NCI-H1436 (cell line): ENCODE data around the gene GCDH.
A peak's percentile ranks its signal among the peaks of the same experiment; 100 is the strongest.
"Not testable (repeated sequence)": the region's sequence is repeated elsewhere in the genome, so short reads cannot be mapped to it uniquely, and the experiment has no call there.

ENCODE experiments used
- DNase-seq: peaks from one replicate; lab custom pipeline; 2025; lab: John Stamatoyannopoulos, UW

Gene GCDH

DNA sequence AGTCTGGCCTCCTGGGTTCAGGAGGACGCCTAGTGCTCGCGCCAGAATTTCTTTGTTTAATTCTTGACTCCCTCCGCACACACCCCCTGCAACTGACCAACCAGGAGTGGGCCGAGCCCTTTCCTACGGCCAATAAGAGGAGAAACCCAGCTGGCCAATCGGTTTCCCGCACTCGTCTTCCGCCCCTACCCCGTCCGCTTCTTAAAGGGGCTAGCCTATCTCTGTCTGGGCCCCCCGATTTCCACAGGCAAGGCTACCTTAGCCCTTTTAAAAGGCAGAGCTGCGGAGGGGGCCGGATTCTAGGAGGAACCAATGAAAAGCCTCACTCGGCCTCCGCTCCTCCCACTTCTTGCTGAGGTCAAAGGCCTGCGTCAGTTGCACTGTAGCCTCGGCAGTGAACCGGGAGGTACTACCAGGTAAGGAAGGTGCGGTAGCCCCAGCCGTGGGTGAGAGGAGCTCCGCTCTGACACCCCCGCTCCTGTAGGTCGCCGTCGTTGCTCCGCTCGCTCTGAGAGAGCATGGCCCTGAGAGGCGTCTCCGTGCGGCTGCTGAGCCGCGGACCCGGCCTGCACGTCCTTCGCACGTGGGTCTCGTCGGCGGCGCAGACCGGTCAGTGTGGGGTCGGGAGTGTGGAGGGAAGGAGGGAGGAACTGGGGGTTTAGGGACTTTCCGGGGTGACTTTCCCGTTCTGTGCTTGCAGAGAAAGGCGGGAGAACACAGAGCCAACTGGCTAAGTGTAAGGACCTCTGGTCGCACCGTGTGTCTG, at the start of gene GCDH:
Gene GCDH, plus strand, starts transcription at position 374 of the 766 bp plus-strand sequence. Its CDS starts 145 bp downstream, at position 519.
- DNase-seq = peak; percentile 99

DNA sequence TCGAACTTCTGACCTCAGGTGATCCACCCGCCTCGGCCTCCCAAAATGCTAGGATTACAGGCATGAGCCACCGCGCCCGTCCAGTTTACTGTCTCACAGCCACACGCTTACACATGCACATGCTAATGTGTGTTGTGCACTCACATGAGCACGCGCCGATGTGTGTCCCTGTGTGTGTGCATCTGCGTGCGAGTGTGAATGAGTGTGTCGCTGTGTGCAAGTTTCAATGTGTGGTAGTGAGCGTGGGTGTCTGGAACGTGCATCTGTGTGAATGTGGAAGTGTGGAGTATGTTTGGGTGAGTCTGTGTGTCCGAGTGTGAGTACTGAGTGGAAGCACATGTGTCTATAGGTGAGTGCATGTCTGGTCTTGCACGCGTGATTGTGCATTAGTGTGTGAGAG, 48.4 kb upstream of the GCDH start:
- no peak for DNase-seq

DNA sequence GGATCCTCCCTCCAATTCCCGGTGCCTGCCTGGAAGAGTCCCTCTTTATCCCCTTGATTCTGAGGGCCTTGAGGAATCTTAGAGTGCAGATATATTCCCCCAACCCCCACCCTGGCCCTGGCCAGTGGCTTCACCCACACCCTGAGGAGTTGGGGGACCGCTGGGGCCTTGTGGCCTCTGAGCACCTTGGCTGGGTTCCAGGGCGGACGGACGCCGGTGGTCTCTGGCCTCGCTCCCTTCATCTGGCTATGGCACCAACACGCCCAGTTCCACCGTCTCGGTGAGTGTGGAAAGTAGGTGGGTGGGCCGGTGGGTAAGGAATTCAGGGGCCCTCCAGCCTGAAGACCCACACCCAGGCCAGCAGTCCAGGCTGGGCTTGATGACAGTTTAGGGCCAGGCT, 47.6 kb upstream of the GCDH start:
- no peak for DNase-seq

DNA sequence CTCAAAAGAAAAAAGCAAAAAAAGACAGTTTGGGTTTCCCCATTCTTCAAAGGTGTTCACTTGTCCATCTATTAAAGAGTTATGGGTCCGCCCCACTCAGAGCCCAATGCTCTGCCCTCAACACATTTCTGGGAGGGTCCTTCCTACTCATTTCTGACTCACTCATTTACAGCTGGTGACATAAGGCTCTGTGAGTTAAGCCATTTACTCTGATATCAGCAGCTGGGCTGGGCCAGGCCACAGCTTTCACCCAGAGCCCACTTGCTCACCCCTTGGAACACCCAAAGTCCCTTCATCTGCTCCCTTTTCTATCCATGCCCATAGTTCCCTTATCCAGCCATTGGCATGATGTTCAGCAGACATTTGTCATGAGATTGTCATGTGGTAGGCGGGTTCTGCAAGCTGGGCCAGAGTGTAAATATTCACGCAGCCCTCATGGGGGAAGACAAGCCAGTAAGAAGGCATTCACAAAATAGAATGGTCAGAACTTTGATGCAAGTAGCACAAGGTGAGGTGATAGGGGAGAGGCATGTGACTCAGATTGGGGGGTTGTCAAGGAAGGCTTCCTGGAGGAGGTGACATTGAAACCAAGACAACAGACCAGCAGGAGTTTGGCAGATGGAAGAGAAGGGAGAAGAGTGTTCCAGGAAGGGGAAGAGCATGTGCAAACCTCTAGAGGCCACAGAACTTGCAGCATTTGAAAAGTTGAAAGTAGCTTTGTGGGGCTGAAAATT, 46.8 kb upstream of the GCDH start:
- DNase-seq = no peak

DNA sequence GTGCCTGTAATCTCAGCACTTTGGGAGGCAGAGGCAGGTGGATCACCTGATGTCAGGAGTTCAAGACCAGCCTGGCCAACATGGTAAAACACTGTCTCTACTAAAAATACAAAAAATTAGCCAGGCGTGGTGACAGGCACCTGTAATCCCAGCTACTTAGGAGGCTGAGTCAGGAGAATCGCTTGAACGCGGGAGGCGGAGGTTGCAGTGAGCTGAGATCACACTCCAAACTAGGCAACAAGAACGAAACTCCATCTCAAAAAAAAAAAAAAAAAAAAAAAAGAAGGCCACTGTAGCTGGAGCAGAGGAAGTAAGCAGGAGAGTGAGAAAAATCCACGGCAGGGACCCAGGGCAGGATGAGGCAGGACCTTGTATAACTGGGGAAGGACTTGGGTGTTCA, 44.3 kb upstream of the GCDH start:
- not testable (repeated sequence) for DNase-seq

DNA sequence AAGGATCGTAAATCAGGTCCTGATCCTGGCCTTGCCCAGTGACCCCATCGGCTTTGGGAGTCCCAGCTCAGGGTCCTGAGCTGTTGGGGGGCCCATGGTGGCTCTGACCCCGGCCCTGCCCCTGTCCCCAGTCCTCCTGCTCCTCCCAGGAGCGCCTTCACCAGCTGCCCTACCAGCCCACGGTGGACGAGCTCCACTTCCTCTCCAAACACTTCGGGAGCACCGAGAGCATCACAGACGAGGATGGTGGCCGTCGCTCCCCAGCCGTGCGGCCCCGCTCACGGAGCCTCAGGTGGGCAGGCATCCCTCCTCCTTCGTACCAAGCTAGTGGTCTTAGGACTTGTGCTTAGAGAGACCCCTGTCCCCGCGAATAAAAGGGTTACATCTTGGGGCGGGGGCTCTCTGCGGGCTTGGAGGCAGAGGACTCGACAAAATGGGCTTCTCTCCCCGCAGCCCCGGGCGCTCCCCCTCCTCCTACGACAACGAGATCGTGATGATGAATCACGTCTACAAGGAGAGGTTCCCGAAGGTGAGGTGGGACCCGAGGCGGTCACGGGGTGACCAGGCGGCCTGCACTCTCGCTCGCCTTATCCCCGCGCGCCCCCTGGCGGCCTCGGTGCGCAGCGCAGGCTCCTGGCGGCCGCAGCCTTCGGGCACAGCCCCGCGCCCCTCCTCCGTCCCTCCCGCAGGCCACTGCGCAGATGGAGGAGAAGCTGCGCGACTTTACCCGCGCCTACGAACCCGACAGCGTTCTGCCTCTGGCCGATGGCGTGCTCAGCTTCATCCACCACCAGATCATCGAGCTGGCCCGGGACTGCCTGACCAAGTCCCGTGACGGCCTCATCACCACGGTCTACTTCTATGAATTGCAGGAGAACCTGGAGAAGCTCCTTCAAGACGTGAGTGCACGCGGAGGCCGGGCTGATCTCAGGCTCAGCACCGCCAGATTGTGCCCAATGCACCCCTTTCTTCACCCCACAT, 43.5 kb upstream of the GCDH start:
- peak; percentile 59 for DNase-seq

DNA sequence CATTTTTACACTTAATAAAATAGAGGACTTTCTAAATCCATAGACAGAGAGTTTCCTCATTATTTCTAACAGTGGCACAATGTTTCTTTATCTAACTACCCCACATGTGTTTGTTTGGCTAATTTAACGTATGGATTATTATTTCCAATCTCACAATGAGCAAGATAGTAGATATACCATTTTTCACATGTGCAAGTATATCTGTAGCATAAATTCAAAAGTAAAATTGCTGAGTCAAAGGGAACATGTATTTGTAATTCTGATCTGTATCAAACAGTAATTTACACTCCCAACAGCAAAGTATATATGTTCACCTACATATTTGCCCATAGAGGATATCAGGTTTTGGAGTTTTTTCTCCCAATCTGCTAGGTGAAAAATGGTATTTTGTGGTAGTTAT, 34.3 kb upstream of the GCDH start:
- no peak for DNase-seq

DNA sequence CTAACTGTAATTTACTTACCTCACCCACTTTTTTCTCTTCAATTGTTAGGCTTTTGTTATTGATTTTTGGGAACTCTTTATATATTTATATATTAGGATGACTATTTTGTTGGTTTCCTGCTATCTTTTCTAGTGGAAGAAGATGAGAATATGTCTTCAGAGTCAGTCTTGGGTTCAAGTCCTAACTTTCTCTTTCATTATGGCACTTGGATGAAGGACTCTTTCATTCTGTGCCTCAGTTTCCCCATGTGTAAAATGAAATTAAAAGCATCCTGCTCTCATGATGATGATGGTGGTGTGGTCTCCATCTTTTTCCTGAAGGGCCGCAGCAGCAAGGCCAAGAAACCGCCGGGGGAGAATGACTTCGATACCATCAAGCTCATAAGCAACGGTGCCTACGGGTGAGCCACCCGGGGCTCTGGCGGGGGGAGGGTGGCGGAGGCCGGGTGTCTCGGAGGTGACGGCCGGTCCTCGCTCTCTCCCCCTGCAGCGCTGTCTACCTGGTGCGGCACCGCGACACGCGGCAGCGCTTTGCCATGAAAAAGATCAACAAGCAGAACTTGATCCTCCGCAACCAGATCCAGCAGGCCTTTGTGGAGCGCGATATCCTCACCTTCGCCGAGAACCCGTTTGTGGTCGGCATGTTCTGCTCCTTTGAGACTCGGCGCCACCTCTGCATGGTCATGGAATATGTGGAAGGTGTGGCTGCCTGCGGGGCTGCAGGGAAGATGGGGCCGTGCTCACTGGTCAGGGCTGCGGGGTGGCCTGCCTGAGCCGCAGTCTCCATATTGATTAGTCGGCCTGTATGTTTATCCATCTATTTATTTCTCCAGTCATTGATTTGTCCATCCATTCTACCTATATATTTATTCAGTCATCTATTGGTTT, 32.7 kb upstream of the GCDH start:
- no peak for DNase-seq

DNA sequence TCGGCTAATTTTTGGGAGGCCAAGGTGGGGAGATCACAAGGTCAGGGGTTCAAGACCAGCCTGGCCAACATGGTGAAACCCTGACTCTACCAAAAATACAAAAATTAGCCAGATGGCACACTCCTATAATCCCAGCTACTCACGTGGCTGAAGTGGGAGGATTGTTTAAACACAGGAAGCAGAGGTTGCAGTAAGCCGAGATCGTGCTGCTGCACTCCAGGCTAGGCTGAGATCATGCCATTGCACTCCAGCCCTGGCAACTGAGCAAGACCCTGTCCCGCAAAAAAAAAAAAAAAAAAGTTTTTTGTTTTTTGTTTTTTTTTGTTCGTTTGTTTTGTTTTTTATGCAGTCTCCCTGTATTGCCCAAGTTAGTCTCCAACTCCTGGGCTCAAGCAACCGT, 31.4 kb upstream of the GCDH start:
- DNase-seq = no peak

DNA sequence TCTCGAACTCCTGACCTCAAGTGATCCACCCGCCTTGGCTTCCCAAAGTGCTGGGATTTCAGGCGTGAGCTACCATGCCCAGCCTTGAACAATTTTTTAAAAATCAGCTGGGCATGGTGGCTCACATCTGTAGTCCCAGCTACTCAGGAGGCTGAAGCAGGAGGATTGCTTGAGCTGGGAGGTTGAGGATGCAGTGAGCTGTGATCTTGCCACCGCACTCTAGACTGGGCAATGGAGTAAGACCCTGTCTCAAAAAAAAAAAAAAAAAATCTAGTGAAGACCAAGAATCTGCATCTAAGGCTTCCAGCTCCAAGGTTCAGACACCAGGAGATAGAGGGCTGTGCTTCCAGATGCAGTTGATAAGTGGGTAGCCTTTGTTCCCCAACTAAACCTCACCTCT, 26.8 kb upstream of the GCDH start:
- no peak for DNase-seq

DNA sequence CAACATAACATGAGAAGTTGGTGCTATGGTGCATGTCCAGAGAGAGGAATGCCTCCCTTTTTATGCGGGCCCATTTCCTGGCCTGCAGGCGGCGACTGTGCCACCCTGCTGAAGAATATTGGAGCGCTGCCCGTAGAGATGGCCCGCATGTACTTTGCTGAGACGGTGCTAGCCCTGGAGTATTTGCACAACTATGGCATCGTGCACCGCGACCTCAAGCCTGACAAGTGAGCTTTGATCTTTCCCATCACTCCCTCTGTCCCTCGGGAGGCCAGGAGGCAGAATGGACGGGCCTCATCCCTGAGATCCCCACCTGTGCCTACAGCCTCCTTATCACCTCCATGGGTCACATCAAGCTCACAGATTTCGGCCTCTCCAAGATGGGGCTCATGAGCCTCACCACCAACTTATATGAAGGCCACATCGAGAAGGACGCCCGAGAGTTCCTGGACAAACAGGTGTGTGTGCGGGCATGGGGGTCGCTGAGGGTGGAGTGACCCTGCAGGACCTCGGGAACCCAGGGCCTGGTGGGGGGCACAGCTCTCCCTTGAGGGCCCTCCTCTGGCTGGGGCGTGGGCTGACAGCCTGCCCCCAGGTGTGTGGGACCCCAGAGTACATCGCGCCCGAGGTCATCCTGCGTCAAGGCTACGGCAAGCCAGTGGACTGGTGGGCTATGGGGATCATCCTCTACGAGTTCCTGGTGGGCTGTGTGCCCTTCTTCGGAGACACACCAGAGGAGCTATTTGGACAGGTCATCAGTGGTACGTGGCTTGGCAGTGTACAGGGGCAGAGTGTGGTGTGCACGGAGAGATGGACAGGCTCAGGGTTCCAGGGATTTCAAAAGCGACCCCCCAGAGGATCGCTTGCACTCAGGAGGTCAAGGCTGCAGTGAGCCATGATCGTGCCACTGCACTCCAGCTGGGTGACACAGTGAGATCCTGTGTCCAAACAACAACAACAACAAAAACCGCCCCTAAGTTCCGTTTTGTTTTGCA, 25.9 kb upstream of the GCDH start:
- no peak for DNase-seq

DNA sequence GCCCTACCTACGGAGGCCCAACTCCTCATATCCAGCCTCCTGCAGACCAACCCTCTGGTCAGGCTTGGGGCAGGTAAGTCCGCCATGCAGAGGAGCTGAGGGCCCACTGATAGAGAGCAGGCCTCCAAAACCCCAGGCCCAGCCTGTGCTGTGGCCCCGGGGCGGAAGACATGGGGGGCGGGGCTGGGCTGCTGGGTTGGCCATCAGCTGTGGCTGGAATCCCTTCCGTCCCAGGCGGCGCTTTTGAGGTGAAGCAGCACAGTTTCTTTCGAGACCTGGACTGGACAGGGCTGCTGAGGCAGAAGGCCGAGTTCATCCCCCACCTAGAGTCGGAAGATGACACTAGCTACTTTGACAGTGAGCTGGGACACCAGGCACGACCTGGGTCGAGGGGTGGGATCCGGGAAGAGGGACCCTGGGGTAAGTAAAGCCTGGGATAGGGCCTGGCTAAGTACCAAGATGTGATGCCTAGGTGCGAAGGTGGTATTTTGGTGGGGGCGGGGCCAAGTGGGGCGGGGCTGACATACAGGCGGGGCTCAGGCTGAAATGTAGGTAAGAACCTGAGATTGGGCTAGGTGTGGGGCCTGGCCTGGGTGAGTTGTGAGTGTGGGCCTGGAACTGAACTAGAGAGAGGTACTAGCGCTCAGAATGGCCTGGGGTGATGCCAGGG, 25.1 kb upstream of the GCDH start:
- DNase-seq = no peak

DNA sequence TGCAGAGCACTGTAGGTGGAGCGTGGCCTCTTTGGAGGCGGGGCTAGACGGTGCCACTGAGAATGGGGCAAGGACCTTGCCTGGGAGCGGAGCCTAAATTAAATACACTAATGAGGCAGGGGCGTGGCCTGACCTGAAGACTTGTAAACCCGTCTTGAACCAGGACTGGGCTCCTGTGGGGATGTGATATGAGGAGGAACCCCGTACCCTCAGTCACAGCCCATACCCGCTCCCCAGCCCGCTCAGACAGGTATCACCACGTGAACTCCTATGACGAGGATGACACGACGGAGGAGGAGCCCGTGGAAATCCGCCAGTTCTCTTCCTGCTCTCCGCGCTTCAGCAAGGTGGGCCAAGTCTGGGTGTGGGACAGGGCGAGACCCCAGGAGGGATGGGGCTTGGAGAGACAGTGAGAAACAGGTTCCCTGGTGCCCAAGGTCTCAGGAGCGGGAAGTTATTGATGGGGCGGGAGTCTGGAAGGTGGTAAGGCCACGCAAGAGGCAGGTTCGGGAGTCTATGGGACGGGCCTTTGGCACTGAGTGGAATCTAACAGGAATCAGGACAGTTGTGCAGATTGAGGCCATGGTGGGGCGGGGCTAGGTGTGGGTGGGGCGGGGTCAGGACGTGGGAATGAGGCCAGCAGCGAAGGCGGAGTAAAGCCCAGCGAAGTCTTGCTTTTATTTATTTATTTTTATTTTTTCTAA, 24.4 kb upstream of the GCDH start:
- DNase-seq = no peak

DNA sequence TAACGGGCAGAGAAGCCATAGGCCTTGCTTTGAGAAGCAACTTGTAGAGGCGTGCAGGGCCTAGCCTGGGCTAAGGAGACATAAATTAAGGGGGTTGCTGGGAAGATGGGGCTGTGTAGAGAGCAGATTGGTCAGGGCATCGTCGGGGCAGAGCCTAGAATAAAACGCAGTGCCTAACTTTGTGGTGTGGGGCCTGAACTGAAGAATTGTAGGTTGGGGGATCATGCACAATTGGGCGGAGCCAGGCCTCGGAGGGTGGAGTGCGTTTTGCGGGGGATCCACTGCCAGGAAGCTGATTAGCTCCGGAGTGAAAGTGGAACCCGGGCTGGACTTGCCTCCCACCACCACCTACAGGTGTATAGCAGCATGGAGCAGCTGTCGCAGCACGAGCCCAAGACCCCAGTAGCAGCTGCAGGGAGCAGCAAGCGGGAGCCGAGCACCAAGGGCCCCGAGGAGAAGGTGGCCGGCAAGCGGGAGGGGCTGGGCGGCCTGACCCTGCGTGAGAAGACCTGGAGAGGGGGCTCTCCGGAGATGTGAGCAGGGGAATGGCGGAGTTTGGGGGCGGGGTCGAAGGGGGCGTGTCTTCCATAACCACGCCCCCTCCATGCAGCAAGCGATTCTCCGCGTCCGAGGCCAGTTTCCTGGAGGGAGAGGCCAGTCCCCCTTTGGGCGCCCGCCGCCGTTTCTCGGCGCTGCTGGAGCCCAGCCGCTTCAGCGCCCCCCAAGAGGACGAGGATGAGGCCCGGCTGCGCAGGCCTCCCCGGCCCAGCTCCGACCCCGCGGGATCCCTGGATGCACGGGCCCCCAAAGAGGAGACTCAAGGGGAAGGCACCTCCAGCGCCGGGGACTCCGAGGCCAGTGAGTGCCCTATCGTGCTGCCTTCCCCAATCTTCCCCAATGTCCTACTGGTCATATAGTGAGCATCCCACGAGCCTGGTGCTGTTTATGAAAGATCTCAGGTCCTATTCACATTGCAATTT, 23.6 kb upstream of the GCDH start:
- DNase-seq = no peak

DNA sequence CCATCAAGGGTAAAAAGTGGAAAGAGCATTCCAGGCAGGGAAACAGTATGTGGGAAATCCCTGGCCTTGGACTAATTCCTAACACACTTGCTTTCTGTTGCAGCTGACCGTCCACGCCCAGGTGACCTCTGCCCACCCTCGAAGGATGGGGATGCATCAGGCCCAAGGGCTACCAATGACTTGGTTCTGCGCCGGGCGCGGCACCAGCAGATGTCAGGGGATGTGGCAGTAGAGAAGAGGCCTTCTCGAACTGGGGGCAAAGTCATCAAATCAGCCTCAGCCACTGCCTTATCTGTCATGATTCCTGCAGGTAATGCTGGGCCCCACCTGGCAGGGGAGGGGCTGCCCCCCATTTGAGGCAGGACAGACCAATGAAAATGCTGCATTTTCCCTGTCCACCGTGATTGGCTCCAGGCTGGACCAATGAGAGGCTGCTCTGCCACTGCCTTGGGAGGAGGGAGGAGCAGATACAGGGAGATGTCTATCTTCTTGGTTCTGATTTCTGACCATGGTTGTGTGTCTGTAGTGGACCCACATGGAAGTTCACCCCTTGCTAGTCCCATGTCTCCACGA, 22.3 kb upstream of the GCDH start:
- DNase-seq = no peak

DNA sequence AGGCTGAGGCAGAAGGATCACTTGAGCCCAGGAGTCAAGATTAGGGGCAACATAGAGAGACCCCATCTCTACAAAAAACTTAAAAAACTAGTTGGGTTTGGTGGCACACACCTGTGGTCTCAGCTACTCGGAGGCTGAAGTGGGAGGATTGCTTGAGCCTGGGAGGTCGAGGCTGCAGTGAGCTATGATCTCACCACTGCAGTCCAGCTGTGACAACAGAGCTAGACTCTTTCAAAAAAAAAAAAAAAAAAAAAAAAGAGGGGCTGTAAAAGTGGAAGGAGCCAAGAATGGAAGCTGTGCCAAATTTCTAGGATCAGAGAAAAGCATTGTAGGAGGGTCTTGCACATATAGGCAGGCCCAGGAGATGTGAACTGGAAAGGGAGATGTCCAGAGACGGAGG, 19.3 kb upstream of the GCDH start:
- DNase-seq = no peak

DNA sequence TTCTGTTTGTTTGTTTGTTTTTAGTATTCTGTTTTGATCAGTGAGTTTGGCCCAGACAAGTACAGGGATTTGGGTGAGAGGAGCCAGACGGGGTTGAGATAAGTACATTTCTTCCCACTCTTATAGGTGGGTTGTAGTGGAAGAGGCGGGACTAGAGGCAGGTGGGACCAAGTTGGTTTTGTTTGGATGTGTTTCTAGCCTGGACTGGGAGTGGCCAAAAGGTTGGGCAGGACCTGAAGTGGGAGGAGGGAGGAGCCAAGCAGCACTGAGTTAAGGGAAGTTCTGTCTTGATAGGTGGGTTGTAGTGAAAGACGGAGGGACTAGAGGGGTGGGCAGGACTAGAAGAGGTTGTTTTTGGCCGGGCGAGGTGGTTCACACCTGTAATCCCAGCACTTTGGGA, 18.7 kb upstream of the GCDH start:
- no peak for DNase-seq
